ENCODE data around the gene TUBD1.
"Not testable (repeated sequence)": the region's sequence is repeated elsewhere in the genome, so short reads cannot be mapped to it uniquely, and the experiment has no call there.

Gene TUBD1, protein sequence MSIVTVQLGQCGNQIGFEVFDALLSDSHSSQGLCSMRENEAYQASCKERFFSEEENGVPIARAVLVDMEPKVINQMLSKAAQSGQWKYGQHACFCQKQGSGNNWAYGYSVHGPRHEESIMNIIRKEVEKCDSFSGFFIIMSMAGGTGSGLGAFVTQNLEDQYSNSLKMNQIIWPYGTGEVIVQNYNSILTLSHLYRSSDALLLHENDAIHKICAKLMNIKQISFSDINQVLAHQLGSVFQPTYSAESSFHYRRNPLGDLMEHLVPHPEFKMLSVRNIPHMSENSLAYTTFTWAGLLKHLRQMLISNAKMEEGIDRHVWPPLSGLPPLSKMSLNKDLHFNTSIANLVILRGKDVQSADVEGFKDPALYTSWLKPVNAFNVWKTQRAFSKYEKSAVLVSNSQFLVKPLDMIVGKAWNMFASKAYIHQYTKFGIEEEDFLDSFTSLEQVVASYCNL

DNA sequence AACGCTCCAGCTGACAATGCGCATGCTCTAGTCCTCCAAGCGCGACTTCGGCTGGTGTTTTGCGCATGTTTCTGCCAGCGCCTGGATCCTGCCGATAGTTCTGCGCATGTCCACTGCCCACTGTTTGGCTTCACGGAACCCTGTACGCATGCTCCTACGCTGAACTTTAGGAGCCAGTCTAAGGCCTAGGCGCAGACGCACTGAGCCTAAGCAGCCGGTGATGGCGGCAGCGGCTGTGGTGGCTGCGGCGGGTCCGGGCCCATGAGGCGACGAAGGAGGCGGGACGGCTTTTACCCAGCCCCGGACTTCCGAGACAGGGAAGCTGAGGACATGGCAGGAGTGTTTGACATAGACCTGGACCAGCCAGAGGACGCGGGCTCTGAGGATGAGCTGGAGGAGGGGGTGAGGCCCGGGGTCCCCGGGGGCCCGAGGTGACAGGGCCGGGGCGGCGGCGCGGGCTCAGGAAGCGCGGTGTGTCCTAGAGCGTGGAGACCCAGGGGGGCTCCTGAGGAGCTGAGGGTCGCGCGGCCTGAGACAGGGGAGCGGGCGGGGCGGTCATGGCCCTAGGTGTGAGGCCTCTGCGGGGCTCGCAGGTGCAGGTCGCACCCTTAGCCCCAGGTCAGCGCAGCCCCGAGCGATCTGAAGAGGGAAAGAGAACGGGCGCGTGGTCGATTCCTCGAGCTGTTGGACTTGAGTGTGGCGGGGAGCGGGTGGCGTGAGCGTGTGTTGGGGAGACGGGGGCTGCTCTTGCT, at the start of gene TUBD1, which contains the start of gene RPS6KB1:
Gene TUBD1 (minus strand): TSS at position 20 of the 752 bp plus-strand sequence. CDS start 1,941 bp downstream, outside the sequence.
Gene RPS6KB1 (plus strand): TSS at position 198 of the 752 bp plus-strand sequence. CDS start 64 bp downstream, at position 262.
- no peak for TF ChIP-seq CTCF (IDR thresholded peaks at IDR 0.05; ENCODE audit: low read depth, low read length)
- DNase-seq, result peak; percentile 99
- H3K36me3 ChIP-seq, result peaks cover 28% of the 10 kb centered on the region
- peak within 1 kb of the TSS; percentile 84 for H3K4me3 ChIP-seq (ENCODE audit: low read depth, low read length)
- H3K27ac ChIP-seq, result peak within 1 kb of the TSS; percentile 87
- no peaks in the 10 kb centered on the region for H3K27me3 ChIP-seq (ENCODE audit: insufficient read depth, low read depth, severe bottlenecking)
- no peaks in the 10 kb centered on the region for H3K9me3 ChIP-seq (ENCODE audit: severe bottlenecking)

GRCh38 chr17:59941131-59941530, 48.4 kb upstream of the TUBD1 start:
- peaks cover 33% of the 10 kb centered on the region for H3K36me3 ChIP-seq

DNA sequence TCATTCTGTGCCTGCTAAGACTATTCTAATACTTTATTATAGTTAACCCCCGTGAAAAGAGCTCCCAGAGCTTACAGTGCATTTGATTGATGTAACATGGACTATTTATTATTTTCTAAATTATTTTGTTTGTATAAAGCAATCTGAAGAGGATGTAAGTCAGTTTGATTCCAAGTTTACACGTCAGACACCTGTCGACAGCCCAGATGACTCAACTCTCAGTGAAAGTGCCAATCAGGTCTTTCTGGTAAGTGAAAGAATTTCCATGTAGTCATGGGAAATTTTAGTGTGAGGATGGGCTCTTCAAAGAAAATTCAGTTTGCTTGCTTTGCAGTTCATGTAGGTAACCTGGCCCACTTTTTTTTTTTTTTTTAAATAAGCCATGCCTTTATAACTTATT, 48.0 kb upstream of the TUBD1 start:
- H3K4me3 ChIP-seq (ENCODE audit: low read depth, low read length); H3K27me3 ChIP-seq (ENCODE audit: insufficient read depth, low read depth, severe bottlenecking); DNase-seq; H3K27ac ChIP-seq; H3K9me3 ChIP-seq (ENCODE audit: severe bottlenecking): not testable (repeated sequence)
- H3K36me3 ChIP-seq, result peaks cover 34% of the 10 kb centered on the region

More at GRCh38 chr17:59941131-59941530, 48.4 kb upstream of the TUBD1 start:
- H3K27ac ChIP-seq, result no peak overlapping the region
- H3K27me3 ChIP-seq (ENCODE audit: insufficient read depth, low read depth, severe bottlenecking), result no peaks in the 10 kb centered on the region
- no peak for DNase-seq
- no peak overlapping the region for H3K4me3 ChIP-seq (ENCODE audit: low read depth, low read length)
- TF ChIP-seq CTCF (IDR thresholded peaks at IDR 0.05; ENCODE audit: low read depth, low read length), result no peak
- no peaks in the 10 kb centered on the region for H3K9me3 ChIP-seq (ENCODE audit: severe bottlenecking)

DNA sequence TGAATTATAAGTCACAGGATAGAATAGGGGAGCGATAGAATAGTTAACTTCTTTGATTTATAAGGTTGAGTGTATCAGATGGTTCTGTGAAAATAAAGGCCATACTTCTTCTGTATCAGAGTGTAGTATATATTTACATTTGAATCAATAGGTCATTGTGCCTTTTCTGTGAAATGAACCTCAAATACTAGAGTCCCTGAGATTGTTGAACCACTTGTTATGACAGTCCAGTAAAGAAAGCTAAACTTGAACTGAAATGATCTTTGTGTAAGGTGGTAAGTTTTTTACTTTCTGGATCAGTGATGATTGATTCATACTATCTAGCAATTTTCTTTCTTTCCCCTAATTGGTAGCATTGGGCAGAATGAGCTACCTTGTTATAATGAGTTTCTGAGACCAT, 40.6 kb upstream of the TUBD1 start:
- peaks cover 57% of the 10 kb centered on the region for H3K36me3 ChIP-seq
- not testable (repeated sequence) for H3K4me3 ChIP-seq (ENCODE audit: low read depth, low read length); H3K27ac ChIP-seq; DNase-seq; H3K27me3 ChIP-seq (ENCODE audit: insufficient read depth, low read depth, severe bottlenecking); H3K9me3 ChIP-seq (ENCODE audit: severe bottlenecking)

DNA sequence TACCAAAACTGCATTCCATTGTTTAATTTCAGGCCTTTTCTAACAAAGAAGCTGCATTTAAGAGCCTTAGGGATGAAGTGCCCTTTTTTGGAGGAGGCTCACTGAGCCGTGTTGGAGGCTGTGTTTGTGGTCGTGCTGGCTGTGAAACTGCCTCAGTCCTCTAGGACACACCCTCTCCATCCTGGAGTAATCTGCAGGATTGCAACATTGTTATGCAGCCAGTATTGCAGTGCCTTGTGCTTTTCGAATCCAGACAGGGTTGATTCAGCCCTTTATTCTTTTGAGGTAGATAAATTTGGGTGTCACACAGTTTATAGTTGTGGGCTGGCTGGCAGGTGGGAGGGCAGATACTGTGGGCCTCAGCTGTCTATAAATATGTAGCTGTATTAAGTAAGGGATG, 38.0 kb upstream of the TUBD1 start:
- not testable (repeated sequence) for H3K9me3 ChIP-seq (ENCODE audit: severe bottlenecking); H3K27ac ChIP-seq; H3K4me3 ChIP-seq (ENCODE audit: low read depth, low read length); H3K27me3 ChIP-seq (ENCODE audit: insufficient read depth, low read depth, severe bottlenecking); DNase-seq
- peaks cover 63% of the 10 kb centered on the region for H3K36me3 ChIP-seq

- DNase-seq; H3K27ac ChIP-seq; H3K4me3 ChIP-seq (ENCODE audit: low read depth, low read length); H3K27me3 ChIP-seq (ENCODE audit: insufficient read depth, low read depth, severe bottlenecking); H3K9me3 ChIP-seq (ENCODE audit: severe bottlenecking): not testable (repeated sequence)
- peaks cover 59% of the 10 kb centered on the region for H3K36me3 ChIP-seq
Observed at GRCh38 chr17:59930121-59930520, 37.4 kb upstream of the TUBD1 start.

DNA sequence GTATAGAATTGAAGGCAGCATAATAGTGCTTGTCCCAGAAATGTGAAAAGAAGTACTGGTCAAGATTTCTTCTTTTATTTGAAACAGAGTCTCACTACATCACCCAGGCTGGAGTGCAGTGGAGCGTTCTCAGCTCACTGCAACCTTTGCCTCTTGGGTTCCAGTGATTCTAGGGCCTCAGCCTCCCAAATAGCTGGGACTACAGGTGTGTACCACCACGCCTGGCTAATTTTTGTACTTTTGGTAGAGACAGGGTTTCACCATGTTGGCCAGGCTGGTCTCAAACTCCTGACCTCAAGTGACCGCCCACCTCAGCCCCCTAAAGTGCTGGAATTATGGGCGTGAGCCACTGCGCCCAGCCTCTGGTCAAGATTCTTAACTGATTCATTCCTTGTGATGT, 27.9 kb upstream of the TUBD1 start:
- DNase-seq; H3K27ac ChIP-seq; H3K27me3 ChIP-seq (ENCODE audit: insufficient read depth, low read depth, severe bottlenecking); H3K4me3 ChIP-seq (ENCODE audit: low read depth, low read length); H3K9me3 ChIP-seq (ENCODE audit: severe bottlenecking): not testable (repeated sequence)
- H3K36me3 ChIP-seq, result peaks cover 73% of the 10 kb centered on the region

DNA sequence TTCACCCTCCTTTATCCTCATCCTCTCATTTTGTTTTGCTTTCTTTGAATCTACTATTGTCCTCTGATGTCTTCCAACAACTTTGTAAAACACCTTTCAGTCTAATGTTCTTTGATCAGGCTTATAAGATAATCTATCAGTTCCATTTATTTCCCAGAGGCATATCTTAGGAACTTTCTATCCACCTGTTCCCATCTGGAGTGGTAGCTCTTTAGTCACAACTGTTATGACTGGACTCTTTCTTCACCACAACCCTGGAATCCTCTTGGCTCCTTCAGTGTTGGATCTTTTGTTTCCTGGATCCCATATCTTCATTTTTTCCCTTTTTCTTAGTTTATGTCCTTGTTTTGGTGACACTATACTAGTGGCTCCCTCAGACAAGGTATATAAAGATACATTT, 23.7 kb upstream of the TUBD1 start:
- no peak for DNase-seq
- TF ChIP-seq CTCF (IDR thresholded peaks at IDR 0.05; ENCODE audit: low read depth, low read length), result no peak
- Histone ChIP-seq H3K36me3 (peaks cover 97% of the 10 kb centered on the region), H3K27me3 (ENCODE audit: insufficient read depth, low read depth, severe bottlenecking) (no peaks in the 10 kb centered on the region), H3K4me3 (ENCODE audit: low read depth, low read length) (no peak overlapping the region), H3K9me3 (ENCODE audit: severe bottlenecking) (no peaks in the 10 kb centered on the region), H3K27ac (no peak overlapping the region)

Data from WERI-Rb-1 (cell line).